WTC11 (cell line): ENCODE measurements around the gene RAB3IL1.

Source experiments
- CREB1 ChIP-seq: sonication (generic); formaldehyde crosslinking; IDR thresholded peaks from 2 replicates; pipeline ENCODE4 v1.8.0; 2023; ENCODE audit warnings: mild to moderate bottlenecking, missing genetic modification reagents
- ETV6 ChIP-seq: sonication (generic); formaldehyde crosslinking; IDR thresholded peaks from 2 replicates; pipeline ENCODE4 v1.8.1; 2022; ENCODE audit warnings: mild to moderate bottlenecking, missing genetic modification reagents
- FOXP1 ChIP-seq: sonication (generic); formaldehyde crosslinking; IDR thresholded peaks from 2 replicates; pipeline ENCODE4 v1.8.0; 2022; ENCODE audit warnings: missing genetic modification reagents, mild to moderate bottlenecking, moderate library complexity, borderline replicate concordance
- RELA ChIP-seq: sonication (generic); formaldehyde crosslinking; IDR thresholded peaks from 2 replicates; pipeline ENCODE4 v1.8.1; 2022; ENCODE audit warnings: missing genetic modification reagents, mild to moderate bottlenecking, borderline replicate concordance
- ZNF232 ChIP-seq: sonication (generic); formaldehyde crosslinking; IDR thresholded peaks from 2 replicates; pipeline ENCODE4 v1.8.0; 2022; ENCODE audit warnings: mild to moderate bottlenecking, missing genetic modification reagents
- ZNF263 ChIP-seq: sonication (generic); formaldehyde crosslinking; IDR thresholded peaks from 2 replicates; pipeline ENCODE4 v1.8.1; 2022; ENCODE audit warnings: low read depth, mild to moderate bottlenecking, moderate library complexity, missing genetic modification reagents
- ZNF423 ChIP-seq: fragments of 250-450 bp; sonication (Bioruptor Pico); IDR thresholded peaks from 2 replicates; pipeline ENCODE4 v2.1.2; 2022; ENCODE audit warnings: mild to moderate bottlenecking, moderate library complexity
- TF ChIP-seq, protein P1 (sequence below): fragments of 200-600 bp; IDR thresholded peaks from 2 replicates; pipeline ENCODE4 v1.8.0; 2022; ENCODE audit warnings: antibody characterized with exemption
- TF ChIP-seq, protein P2 (sequence below): sonication (generic); formaldehyde crosslinking; IDR thresholded peaks from 2 replicates; pipeline ENCODE4 v1.8.1; 2023; ENCODE audit warnings: mild to moderate bottlenecking, missing genetic modification reagents, moderate library complexity
- TF ChIP-seq, protein P3 (sequence below): sonication (generic); formaldehyde crosslinking; IDR thresholded peaks from 2 replicates; pipeline ENCODE4 v1.8.0; 2022; ENCODE audit warnings: mild to moderate bottlenecking, missing genetic modification reagents
- TF ChIP-seq, protein P4 (sequence below): sonication (generic); formaldehyde crosslinking; conservative IDR thresholded peaks from 2 replicates; pipeline ENCODE4 v1.8.1; 2022; ENCODE audit warnings: mild to moderate bottlenecking, missing genetic modification reagents

DNA sequence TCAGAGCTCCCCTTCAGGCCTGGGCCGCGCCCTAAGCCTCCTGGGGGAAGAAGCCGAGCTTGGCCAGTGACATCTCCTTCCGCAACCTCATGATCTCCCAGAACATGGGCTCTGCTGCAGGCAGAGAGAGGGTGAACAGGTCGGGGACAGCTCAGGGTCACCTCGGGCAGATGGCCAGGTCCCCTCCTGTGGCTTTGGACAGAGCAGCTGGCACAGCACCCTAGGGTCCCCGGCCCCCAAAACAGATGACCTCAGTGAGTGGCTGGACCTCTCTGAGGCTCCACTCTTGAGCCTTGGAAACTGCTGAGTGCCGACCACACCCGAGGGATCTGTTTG lies 19.2 kb downstream of the RAB3IL1 start:
- TF ChIP-seq, protein P1, sequence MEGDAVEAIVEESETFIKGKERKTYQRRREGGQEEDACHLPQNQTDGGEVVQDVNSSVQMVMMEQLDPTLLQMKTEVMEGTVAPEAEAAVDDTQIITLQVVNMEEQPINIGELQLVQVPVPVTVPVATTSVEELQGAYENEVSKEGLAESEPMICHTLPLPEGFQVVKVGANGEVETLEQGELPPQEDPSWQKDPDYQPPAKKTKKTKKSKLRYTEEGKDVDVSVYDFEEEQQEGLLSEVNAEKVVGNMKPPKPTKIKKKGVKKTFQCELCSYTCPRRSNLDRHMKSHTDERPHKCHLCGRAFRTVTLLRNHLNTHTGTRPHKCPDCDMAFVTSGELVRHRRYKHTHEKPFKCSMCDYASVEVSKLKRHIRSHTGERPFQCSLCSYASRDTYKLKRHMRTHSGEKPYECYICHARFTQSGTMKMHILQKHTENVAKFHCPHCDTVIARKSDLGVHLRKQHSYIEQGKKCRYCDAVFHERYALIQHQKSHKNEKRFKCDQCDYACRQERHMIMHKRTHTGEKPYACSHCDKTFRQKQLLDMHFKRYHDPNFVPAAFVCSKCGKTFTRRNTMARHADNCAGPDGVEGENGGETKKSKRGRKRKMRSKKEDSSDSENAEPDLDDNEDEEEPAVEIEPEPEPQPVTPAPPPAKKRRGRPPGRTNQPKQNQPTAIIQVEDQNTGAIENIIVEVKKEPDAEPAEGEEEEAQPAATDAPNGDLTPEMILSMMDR = no peak
- no peak for TF ChIP-seq ZNF263 (CRISPR knock-in tag)
- TF ChIP-seq CREB1 (CRISPR knock-in tag) = no peak
- no peak for TF ChIP-seq FOXP1 (CRISPR knock-in tag)
- no peak for TF ChIP-seq RELA (CRISPR knock-in tag)
- TF ChIP-seq, protein P2, sequence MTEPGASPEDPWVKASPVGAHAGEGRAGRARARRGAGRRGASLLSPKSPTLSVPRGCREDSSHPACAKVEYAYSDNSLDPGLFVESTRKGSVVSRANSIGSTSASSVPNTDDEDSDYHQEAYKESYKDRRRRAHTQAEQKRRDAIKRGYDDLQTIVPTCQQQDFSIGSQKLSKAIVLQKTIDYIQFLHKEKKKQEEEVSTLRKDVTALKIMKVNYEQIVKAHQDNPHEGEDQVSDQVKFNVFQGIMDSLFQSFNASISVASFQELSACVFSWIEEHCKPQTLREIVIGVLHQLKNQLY (CRISPR knock-in tag) = no peak
- TF ChIP-seq, protein P3, sequence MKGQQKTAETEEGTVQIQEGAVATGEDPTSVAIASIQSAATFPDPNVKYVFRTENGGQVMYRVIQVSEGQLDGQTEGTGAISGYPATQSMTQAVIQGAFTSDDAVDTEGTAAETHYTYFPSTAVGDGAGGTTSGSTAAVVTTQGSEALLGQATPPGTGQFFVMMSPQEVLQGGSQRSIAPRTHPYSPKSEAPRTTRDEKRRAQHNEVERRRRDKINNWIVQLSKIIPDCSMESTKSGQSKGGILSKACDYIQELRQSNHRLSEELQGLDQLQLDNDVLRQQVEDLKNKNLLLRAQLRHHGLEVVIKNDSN (CRISPR knock-in tag) = no peak
- TF ChIP-seq, protein P4, sequence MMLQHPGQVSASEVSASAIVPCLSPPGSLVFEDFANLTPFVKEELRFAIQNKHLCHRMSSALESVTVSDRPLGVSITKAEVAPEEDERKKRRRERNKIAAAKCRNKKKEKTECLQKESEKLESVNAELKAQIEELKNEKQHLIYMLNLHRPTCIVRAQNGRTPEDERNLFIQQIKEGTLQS (CRISPR knock-in tag) = no peak
- no peak for TF ChIP-seq ETV6 (CRISPR knock-in tag)
- TF ChIP-seq ZNF423 (CRISPR knock-in tag) = no peak
- TF ChIP-seq ZNF232 = no peak
